Measurements from ENCODE around the gene TCF19.
A peak's percentile ranks its signal among the peaks of the same experiment; 100 is the strongest.
"Not testable (repeated sequence)": the region's sequence is repeated elsewhere in the genome, so short reads cannot be mapped to it uniquely, and the experiment has no call there.

TCF19 gene

GRCh38 chr6:31178143-31179041, 20.0 kb downstream of the TCF19 start:
- FAIRE-seq (peak; percentile 39), DNase-seq (ENCODE audit: insufficient read length, low spot score) (no peak)

DNA sequence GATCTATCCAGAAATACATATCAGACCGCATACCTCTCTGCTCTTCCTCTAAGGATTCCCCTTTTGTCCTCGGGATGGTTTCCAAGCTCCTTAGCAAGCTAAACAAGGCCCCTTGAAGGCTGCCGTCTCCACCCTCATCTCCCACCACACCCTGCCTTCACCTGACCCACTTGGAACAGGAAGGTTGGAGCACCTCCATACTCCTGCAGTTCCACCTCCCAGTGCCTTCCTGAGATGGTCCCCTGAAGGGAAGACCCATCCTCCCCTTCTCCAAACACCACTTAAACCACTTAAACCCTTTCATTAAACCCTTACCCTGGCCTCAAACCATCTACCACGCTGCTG, 20.6 kb downstream of the TCF19 start:
- no peak for FAIRE-seq

DNA sequence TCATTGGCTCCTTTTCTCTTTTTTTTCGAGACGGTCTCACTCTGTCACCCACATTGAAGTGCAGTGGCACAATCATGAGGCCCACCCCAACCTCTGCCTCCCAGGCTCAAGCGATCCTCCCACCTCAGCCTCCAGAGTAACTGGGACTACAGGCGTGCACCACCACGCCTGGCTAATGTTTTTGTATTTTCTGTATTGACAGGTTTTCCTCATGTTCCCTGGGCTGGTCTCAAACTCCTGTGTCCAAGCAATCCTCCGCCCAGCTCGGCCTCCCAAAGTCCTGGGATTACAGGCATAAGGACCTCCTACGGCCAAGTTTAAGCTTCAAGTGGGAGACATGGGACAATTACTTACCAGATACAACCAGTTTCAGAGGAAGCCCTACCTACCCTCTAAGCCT, 21.5 kb downstream of the TCF19 start:
- FAIRE-seq (no peak), DNase-seq (ENCODE audit: insufficient read length, low spot score) (no peak)

More for the DNA sequence above, 20.6 kb downstream of the TCF19 start:
- DNase-seq (ENCODE audit: insufficient read length, low spot score): no peak

DNA sequence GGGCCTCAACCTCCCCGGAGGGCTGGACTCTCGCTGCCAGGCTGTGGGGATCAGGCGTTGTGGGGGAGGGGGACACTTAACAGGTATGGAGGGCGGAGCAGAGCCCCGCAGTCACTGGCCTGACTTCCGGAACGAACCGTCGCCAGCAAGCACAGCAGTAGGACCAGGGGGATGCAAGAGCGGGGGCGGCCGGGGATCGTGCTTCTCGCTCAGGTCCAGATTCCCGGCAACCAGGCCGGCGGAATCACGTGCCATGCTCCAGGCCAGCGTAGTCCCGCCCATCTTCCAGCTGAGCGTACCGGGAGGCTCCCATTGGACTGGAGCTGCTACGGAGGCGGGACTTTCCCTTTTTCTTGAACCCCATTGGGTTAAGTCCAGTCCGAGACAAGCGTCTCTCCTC, 22.1 kb downstream of the TCF19 start:
- FAIRE-seq (no peak), DNase-seq (ENCODE audit: insufficient read length, low spot score) (no peak)

DNA sequence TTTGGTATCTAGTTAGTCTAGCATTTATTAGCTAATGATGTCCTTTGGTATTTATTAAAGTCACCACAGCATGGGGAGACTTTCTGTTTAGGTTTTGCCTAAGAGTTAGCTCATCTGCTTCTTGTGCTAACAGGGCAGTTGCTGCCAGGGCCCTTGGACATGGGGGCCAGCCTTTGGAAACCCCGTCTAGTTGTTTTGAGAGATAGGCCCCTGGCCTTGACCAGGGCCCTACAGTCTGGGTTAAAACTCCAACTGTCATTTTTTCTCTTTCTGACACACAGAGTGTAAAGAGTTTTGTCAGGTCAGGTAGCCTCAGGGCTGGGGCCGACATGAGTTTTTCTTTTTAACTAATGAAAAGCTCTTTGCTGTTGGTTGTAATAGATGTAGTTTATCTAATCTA, 24.9 kb downstream of the TCF19 start:
- FAIRE-seq; DNase-seq (ENCODE audit: insufficient read length, low spot score): not testable (repeated sequence)

DNA sequence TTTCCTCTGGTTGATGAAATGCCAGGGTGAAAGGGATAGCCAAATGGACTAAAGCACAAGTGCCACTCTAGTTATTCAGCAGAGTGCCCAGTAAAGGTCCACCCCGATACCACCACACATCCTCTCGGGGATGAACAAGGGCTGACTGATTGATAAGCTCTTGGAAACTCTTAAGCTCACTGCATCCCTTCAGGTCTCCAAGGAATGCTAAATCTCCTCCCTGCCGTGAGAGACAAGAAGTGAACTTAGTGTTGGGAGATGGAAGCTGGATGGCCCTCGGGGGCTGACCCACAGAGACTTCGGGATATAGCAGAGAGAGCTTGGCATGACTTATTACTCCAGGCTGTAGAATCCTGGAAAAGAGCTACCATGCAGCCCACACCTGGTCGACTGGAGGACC, 25.5 kb downstream of the TCF19 start:
- FAIRE-seq; DNase-seq (ENCODE audit: insufficient read length, low spot score): not testable (repeated sequence)

- peak; percentile 76 for FAIRE-seq
- not testable (repeated sequence) for DNase-seq (ENCODE audit: insufficient read length, low spot score)
Measured at GRCh38 chr6:31185695-31186051, 27.3 kb downstream of the TCF19 start.

GRCh38 chr6:31186052-31186734, 27.8 kb downstream of the TCF19 start:
- DNase-seq (ENCODE audit: insufficient read length, low spot score) (no peak), FAIRE-seq (peak; percentile 83)

DNA sequence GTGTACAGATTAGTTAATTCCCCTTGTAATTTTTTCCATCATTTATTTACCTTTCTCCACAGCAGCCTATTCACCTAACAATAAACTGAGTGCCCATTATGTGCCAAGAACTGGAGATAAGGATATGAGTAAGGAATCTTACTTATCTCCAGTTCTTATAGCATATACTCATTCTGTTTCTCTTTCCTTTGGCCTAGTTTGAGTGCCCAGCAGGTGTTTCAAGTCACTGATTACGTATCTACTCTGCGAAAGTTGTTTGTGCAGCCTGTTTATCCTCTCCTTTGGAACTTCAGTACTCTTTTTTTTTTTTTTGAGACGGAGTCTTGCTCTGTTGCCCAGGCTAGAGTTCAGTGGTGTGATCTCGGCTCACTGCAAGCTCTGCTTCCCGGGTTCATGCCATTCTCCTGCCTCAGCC, 29.4 kb downstream of the TCF19 start:
- FAIRE-seq: no peak

DNA sequence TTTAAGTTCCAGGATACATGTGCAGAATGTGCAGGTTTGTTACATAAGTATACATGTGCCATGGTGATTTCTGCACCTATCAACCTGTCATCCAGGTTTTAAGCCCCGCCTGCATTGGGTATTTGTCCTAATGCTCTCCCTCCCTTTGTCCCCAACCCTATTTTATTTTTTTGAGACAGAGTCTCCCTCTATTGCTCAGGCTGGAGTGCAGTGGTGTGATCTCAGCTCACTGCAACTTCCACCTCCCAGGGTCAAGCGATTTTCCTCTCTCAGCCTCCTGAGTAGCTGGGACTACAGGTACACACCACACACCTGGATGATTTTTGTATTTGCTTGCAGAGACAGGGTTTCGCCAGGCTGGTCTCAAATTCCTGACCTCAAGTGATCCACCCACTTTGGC, 30.8 kb downstream of the TCF19 start:
- DNase-seq (ENCODE audit: insufficient read length, low spot score); FAIRE-seq: not testable (repeated sequence)

More for the DNA sequence above, 29.4 kb downstream of the TCF19 start:
- DNase-seq (ENCODE audit: insufficient read length, low spot score): no peak

DNA sequence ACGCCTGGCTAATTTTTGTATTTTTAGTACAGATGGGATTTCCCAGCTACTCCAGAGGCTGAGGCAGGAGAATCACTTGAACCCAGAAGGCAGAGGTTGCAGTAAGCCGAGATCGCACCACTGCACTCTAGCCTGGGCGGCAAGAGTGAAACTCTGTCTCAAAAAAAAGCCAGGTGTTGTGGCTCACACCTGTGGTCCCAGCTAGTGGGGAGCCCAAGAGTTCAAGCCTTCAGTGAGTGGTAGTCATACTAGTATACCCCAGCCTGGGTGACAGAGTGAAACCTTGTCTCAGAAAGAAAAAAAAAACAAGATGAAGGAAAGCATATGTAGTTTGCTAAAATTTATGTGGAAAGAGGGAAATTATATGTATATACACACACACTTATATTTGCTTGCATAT, 32.1 kb downstream of the TCF19 start:
- no peak for FAIRE-seq
- no peak for DNase-seq (ENCODE audit: insufficient read length, low spot score)

GRCh38 chr6:31192431-31193105, 34.2 kb downstream of the TCF19 start:
- DNase-seq (ENCODE audit: insufficient read length, low spot score): not testable (repeated sequence)
- FAIRE-seq: peak; percentile 58

DNA sequence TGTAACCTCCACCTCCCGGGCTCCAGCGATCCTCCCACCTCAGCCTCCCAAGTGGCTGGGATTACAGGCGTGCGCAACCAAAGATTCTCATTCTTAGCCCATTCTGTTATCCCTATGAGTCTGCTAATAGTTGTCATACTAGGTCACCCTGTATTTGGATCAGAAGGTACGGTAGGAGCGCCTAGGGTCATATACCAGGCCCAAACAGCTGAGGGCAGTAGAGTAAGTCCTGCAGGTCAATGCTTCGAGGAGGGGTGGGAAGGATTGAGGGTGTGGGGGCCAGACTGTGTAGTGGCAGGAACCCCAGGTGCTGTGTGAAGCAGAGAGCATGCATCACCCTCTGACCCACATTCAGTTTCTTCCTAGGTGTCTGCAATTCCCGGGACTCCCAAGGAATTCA, 34.8 kb downstream of the TCF19 start:
- FAIRE-seq: no peak
- no peak for DNase-seq (ENCODE audit: insufficient read length, low spot score)

DNA sequence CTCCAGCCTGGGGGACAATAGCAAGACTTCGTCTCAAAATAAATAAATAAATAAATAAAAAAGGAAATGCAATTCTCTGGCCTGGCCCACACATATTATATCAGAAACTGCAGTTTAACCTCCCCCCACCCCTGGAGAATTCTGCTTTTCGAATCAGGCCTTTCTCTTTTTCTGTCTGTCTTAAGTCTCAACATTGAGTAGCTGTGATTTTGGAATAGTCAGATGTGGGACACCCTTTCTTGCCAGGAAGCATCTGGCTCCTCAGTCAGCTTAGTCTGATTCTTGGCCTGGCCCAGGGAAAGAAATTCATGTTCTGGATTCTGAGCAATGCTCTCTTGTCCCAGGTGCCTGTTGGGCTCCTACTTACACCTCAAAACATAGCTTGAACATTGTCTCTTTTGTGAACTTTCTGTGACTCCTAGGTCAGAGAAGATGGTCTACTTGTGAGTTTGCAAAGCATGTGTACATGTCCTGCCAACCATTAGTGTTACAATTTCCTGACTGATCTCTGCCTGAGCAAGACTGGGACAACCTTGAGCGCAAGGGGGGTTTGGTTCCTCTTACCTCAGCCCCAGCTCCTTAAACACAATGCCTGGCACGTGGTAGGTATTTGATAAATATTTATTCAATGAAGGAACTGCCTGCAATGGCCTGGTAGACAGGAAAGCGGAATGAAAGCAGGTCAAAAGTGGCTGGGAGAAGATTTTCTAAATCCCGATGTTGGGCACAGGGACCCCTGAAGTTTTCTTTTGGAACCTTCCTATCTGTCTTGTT, 35.9 kb downstream of the TCF19 start:
- no peak for FAIRE-seq
- no peak for DNase-seq (ENCODE audit: insufficient read length, low spot score)

DNA sequence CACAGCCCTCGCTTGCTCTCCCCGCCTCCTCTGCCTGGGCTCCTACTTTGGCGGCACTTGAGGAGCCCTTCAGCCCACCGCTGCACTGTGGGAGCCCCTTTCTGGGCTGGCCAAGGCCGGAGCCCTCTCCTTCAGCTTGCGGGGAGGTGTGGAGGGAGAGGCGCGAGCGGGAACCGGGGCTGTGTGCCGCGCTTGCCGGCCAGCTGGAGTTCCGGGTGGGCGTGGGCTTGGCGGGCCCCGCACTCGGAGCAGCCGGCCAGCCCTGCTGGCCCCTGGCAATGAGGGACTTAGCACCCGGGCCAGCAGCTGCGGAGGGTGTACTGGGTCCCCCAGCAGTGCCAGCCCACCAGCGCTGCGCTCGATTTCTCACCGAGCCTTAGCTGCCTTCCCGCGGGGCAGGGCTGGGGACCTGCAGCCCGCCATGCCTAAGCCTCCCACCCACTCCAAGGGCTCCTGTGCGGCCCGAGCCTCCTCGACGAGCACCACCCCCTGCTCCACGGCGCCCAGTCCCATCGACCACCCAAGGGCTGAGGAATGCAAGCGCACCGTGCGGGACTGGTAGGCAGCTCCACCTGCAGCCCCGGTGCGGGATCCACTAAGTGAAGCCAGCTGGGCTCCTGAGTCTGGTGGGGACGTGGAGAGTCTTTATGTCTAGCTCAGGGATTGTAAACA, 37.1 kb downstream of the TCF19 start:
- FAIRE-seq; DNase-seq (ENCODE audit: insufficient read length, low spot score): not testable (repeated sequence)

DNA sequence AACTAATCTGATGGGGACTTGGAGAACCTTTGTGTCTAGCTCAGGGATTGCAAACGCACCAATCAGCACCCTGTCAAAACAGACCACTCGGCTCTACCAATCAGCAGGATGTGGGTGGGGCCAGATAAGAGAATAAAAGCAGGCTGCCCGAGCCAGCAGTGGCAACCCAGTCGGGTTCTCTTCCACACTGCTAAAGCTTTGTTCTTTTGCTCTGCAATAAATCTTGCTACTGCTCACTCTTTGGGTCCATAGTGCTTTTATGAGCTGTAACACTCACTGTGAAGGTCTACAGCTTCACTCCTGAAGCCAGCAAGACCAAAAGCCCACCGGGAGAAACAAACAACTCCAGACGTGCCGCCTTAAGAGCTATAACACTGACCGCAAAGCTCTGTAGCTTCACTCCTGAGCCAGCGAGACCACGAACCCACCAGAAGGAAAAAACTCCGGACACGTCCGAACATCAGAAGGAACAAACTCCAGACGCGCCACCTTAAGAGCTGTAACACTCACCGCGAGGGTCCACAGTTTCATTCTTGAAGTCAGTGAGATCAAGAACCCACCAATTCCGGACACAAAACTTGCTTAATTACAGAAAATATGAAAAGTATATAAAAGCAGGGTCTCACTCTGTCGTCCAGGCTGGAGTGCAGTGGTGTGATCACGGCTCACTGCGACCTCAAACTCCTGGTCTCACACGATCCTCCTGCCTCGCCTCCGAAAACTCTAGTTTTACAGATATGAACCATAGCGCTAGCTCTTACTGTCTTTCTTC, 38.0 kb downstream of the TCF19 start:
- not testable (repeated sequence) for FAIRE-seq; DNase-seq (ENCODE audit: insufficient read length, low spot score)

- FAIRE-seq: peak; percentile 97
- no peak for DNase-seq (ENCODE audit: insufficient read length, low spot score)
Measured at GRCh38 chr6:31197559-31198305, 39.3 kb downstream of the TCF19 start.

- DNase-seq (ENCODE audit: insufficient read length, low spot score); FAIRE-seq: not testable (repeated sequence)
Measured at GRCh38 chr6:31199105-31199452, 40.7 kb downstream of the TCF19 start.

All from GM19239 (cell line).